HG03439 (cell line): Measurements from ENCODE around the gene CTSZ.
"Not testable (repeated sequence)": the region's sequence is repeated elsewhere in the genome, so short reads cannot be mapped to it uniquely, and the experiment has no call there.

Experiments
- ATAC-seq: cut with Tn5 transposase; IDR thresholded peaks from one replicate; pipeline ENCODE4 v1.9.1; 2021; ENCODE audit warnings: mild to moderate bottlenecking, moderate library complexity; ENCODE audit not compliant: unreplicated experiment

CTSZ gene

GRCh38 chr20:58982406-58983114 is 24.5 kb downstream of the CTSZ start:
- no peak for ATAC-seq

- no peak for ATAC-seq
Measured at GRCh38 chr20:58981628-58982364, 25.3 kb downstream of the CTSZ start.

- ATAC-seq: peak; percentile 77
Measured at GRCh38 chr20:58980711-58981627, 26.1 kb downstream of the CTSZ start, which contains the start of gene NELFCD. Gene NELFCD, plus strand, starts transcription at chr20:58981256. Its CDS starts 54 bp downstream, at chr20:58981310.

- no peak for ATAC-seq
Measured at GRCh38 chr20:58978351-58979190, 28.5 kb downstream of the CTSZ start.

GRCh38 chr20:58976061-58976730 is 30.9 kb downstream of the CTSZ start:
- ATAC-seq: no peak

GRCh38 chr20:58975353-58975752 is 31.7 kb downstream of the CTSZ start:
- no peak for ATAC-seq

- ATAC-seq: no peak
Measured at GRCh38 chr20:58973866-58974265, 33.2 kb downstream of the CTSZ start.

- ATAC-seq: no peak
Measured at GRCh38 chr20:58973179-58973578, 33.9 kb downstream of the CTSZ start.

- ATAC-seq: no peak
Measured at GRCh38 chr20:58971429-58971828, 35.6 kb downstream of the CTSZ start.

- ATAC-seq: no peak
Measured at GRCh38 chr20:58970146-58970545, 36.9 kb downstream of the CTSZ start.

- no peak for ATAC-seq
Measured at GRCh38 chr20:58969439-58969838, 37.6 kb downstream of the CTSZ start.

GRCh38 chr20:58967652-58968429 is 39.2 kb downstream of the CTSZ start:
- no peak for ATAC-seq

GRCh38 chr20:58965270-58966064 is 41.6 kb downstream of the CTSZ start:
- ATAC-seq: no peak

- ATAC-seq: not testable (repeated sequence)
Measured at GRCh38 chr20:58963922-58964321, 43.1 kb downstream of the CTSZ start.

- ATAC-seq: no peak
Measured at GRCh38 chr20:58963060-58963584, 43.9 kb downstream of the CTSZ start.

GRCh38 chr20:58959652-58960051 is 47.4 kb downstream of the CTSZ start:
- no peak for ATAC-seq

GRCh38 chr20:58956078-58956477 is 51.0 kb downstream of the CTSZ start:
- no peak for ATAC-seq

- no peak for ATAC-seq
Measured at GRCh38 chr20:58953050-58953449, 54.0 kb downstream of the CTSZ start.
